Upper lobe of right lung (tissue), 1 donor: ENCODE results near the gene RALGAPB. TPM values are rescaled to one million over a fixed set of nuclear protein-coding genes. Genes with fewer than 3 reads are reported as not detected.

Source experiments
- ATAC-seq: fragments of 200-7000 bp; cut with Tn5 transposase; one replicate; pipeline ENCODE4 v1.9.1; 2020; ENCODE audit warnings: mild to moderate bottlenecking, moderate library complexity
- DNase-seq: peaks from one replicate; pipeline ENCODE4 v3.0.0-alpha.2; 2020
- H3K27ac ChIP-seq: fragments of 200-600 bp; one replicate; pipeline ENCODE4 v1.8.0; 2022
- H3K27me3 ChIP-seq: fragments of 200-600 bp; one replicate; pipeline ENCODE4 v1.8.0; 2022; ENCODE audit warnings: mild to moderate bottlenecking
- H3K36me3 ChIP-seq: fragments of 200-600 bp; one replicate; pipeline ENCODE4 v1.8.0; 2022
- H3K4me1 ChIP-seq: fragments of 200-600 bp; one replicate; pipeline ENCODE4 v1.8.0; 2022
- H3K4me3 ChIP-seq: fragments of 200-600 bp; one replicate; pipeline ENCODE4 v1.8.0; 2022; ENCODE audit warnings: mild to moderate bottlenecking
- H3K9me3 ChIP-seq: fragments of 200-600 bp; one replicate; pipeline ENCODE4 v1.8.0; 2022
- CTCF ChIP-seq: fragments of 200-600 bp; IDR thresholded peaks from one replicate; pipeline ENCODE4 v1.8.0; 2022; ENCODE audit warnings: antibody characterized with exemption
- intact Hi-C: fragments of 100-400 bp; cut with DNase I; formaldehyde crosslinking; loops from one replicate; pipeline ENCODE4 v1.11.0; 2022
- long read RNA-seq: library from polyadenylated mRNA; unstranded; transcript quantifications from one replicate; pipeline ENCODE4 v2.0.0, GENCODE V29; 2021
- total RNA-seq: library from RNA; stranded (reverse); fragmentation: NEBNext Ultra II Directional; extraction: Animal tissue kit (Norgen Biotek cat#: 25700); gene quantifications from one replicate; pipeline ENCODE4 v1.2.1, GENCODE V29; 2021
- donor health status: DM: no; HTN: yes; CAD: no; lungs with severe emphysema.

Gene RALGAPB
- 35.4 TPM for total RNA-seq
- long read RNA-seq, full-length matches to known transcripts = 3 of 24 reads
- long read RNA-seq, partial matches to known transcripts = 10 of 24 reads
- long read RNA-seq, other reads (novel, unspliced or antisense) = 11 of 24 reads

DNA sequence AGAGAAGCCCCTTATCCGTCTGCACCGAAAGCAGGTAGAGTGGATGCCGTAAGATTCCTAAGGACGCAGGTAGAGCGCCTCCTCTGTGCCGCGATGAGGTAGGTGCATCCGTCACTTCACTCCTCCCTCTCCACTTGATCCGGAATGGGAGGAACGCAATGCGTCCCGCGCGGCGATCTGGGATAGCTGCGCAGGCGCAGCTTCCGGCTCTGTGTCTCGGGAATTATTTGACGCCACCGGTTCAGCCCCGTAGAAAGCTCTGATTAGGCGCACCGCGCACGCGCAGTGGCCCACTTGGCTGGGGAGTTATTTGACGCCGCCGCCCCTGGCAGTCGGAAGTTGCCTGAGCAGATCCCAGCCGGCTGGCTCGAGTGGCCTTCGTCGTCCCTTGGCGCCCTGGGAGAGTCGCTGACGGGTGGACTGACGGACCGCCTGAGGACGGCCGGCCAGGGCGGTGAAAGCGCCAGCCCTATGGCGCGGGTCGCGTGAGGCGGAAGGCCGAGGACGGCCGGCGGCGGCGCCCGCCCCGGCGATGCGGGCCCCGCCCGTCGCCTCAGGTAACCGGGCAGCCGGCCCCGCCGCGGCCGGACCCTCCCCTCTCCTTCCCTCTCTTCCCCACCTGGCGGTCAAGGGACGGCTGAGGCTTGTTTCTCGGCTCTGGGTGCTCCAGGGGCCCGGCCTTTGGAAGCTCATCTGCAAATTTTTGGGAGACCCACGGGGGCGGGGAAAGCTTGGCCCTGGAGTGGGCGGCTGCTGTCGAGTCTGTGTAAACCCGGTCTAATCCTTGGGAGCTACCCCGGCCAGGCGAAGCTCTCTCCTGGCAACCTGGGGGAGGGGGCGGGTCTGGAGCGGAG lies at the start of gene RALGAPB:
Gene RALGAPB, plus strand, starts transcription at position 331 of the 854 bp plus-strand sequence. CDS start 15,590 bp downstream, outside the sequence.
- H3K36me3 ChIP-seq = no peaks in the 10 kb centered on the region
- ATAC-seq (peak; percentile 96), DNase-seq (peak; percentile 100)
- peaks cover 22% of the 10 kb centered on the region for H3K4me1 ChIP-seq
- peak within 1 kb of the TSS; percentile 88 for H3K27ac ChIP-seq
- no peaks in the 10 kb centered on the region for H3K27me3 ChIP-seq
- no peaks in the 10 kb centered on the region for H3K9me3 ChIP-seq
- peak within 1 kb of the TSS; percentile 87 for H3K4me3 ChIP-seq
- intact Hi-C loops = no loop called here
- TF ChIP-seq CTCF = peak; percentile 54

GRCh38 chr20:38423541-38423940 lies 49.1 kb upstream of the RALGAPB start:
- Histone ChIP-seq H3K4me3 (no peak overlapping the region), H3K36me3 (peaks cover 100% of the 10 kb centered on the region), H3K27me3 (no peaks in the 10 kb centered on the region), H3K27ac (no peak overlapping the region), H3K4me1 (no peaks in the 10 kb centered on the region), H3K9me3 (no peaks in the 10 kb centered on the region)
- ATAC-seq (no peak), DNase-seq (no peak)
- intact Hi-C loops = no loop called here
- TF ChIP-seq CTCF = no peak

DNA sequence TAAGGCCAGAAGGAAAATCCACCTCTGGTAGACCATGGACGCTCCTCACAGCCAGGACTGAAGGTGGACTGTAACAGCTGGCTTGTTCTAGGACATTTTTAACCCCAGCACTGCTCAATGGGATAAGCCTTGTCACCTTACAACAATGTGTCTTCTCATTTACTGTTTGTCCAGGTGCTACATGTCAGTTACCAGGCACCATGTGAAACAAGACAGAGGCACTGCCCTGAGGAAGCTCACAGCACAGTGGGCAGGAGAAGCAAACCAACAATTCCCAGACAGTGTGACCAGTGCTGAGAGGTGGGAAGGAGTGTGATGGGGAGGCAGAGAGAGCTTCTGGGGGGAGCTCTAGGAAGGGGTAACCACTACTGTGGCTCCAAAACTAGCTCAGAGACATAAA lies 48.2 kb upstream of the RALGAPB start:
- no peaks in the 10 kb centered on the region for H3K9me3 ChIP-seq
- DNase-seq (no peak), ATAC-seq (no peak)
- H3K36me3 ChIP-seq = peaks cover 100% of the 10 kb centered on the region
- H3K27me3 ChIP-seq = no peaks in the 10 kb centered on the region
- H3K4me3 ChIP-seq = no peak overlapping the region
- no peak overlapping the region for H3K27ac ChIP-seq
- no peaks in the 10 kb centered on the region for H3K4me1 ChIP-seq
- intact Hi-C loops = no loop called here
- no peak for TF ChIP-seq CTCF

DNA sequence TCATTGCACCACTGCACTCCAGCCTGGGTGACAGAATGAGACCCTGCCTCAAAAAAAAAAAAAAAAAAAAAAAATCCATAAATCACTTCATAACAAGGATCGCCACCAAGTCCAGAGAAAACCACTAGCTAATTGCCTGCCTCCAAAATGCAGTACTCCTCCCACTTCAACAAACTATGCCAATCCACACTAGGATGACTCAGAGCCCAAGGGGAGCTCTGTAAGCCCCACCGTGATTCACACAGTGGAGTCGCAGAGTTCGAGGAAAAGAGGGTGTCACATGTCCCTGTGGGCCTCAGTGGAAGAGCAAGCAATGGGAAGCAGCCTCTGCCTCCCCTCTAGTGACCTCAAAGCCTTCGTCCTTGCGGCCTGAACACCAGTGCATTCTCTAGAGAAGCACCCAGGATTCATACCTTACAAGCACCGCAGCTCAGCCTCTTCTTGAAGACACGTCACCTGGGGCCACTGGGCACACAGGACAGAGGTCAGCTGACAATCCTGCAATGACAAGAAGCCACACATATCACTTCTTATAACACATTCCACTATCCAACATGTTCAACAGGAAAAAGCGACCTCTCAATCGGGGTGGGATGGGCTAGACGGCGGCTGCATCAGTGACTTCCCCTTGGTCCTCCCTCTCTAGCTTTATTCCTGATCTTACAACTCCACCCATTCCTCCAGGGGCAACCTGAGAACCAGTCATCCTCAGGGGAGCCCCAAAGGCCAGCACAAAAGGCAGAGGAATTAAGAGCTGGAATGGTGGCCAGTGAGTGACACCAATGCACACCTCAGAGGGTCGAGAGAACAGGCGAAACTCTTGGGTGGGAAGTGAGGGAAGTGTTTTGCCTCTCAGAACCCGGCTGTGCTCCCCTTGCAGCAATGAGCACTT lies 46.4 kb upstream of the RALGAPB start:
- ATAC-seq (no peak), DNase-seq (no peak)
- Histone ChIP-seq H3K9me3 (no peaks in the 10 kb centered on the region), H3K27ac (no peak overlapping the region), H3K27me3 (no peaks in the 10 kb centered on the region), H3K4me3 (no peak overlapping the region), H3K36me3 (peaks cover 100% of the 10 kb centered on the region), H3K4me1 (no peaks in the 10 kb centered on the region)
- intact Hi-C loops = no loop called here
- no peak for TF ChIP-seq CTCF

- H3K4me3 ChIP-seq = no peak overlapping the region
- H3K4me1 ChIP-seq = no peaks in the 10 kb centered on the region
- H3K36me3 ChIP-seq = peaks cover 100% of the 10 kb centered on the region
- no peak for TF ChIP-seq CTCF
- intact Hi-C loops = no loop called here
- ATAC-seq = no peak
- no peaks in the 10 kb centered on the region for H3K9me3 ChIP-seq
- no peak overlapping the region for H3K27ac ChIP-seq
- DNase-seq = no peak
- H3K27me3 ChIP-seq = no peaks in the 10 kb centered on the region
These were observed 45.0 kb upstream of the RALGAPB start for GRCh38 chr20:38427655-38428023.
